GM18498 (cell line): ENCODE results near the gene CHIT1.
"Not testable (repeated sequence)": the region's sequence is repeated elsewhere in the genome, so short reads cannot be mapped to it uniquely, and the experiment has no call there.

ENCODE experiments used
- ATAC-seq: cut with Tn5 transposase; IDR thresholded peaks from one replicate; pipeline ENCODE4 v1.9.1; 2021; ENCODE audit warnings: mild to moderate bottlenecking, moderate library complexity; ENCODE audit not compliant: unreplicated experiment

The CHIT1 gene

GRCh38 chr1:203266140-203266539 lies 36.7 kb upstream of the CHIT1 start:
- ATAC-seq, result not testable (repeated sequence)

- ATAC-seq, result no peak
These were observed 36.1 kb upstream of the CHIT1 start for GRCh38 chr1:203265541-203265940.

GRCh38 chr1:203264052-203264501 lies 34.6 kb upstream of the CHIT1 start:
- no peak for ATAC-seq

GRCh38 chr1:203263496-203263895 lies 34.0 kb upstream of the CHIT1 start:
- ATAC-seq, result no peak

GRCh38 chr1:203256636-203257035 lies 27.2 kb upstream of the CHIT1 start:
- ATAC-seq, result not testable (repeated sequence)

- not testable (repeated sequence) for ATAC-seq
These were observed 25.3 kb upstream of the CHIT1 start for GRCh38 chr1:203254782-203255181.

- ATAC-seq, result no peak
These were observed 23.2 kb upstream of the CHIT1 start for GRCh38 chr1:203252678-203253077.

GRCh38 chr1:203251466-203251865 lies 22.0 kb upstream of the CHIT1 start:
- no peak for ATAC-seq

GRCh38 chr1:203250911-203251310 lies 21.4 kb upstream of the CHIT1 start:
- no peak for ATAC-seq

GRCh38 chr1:203244776-203245175 lies 15.3 kb upstream of the CHIT1 start:
- no peak for ATAC-seq

- ATAC-seq, result not testable (repeated sequence)
These were observed 12.2 kb upstream of the CHIT1 start for GRCh38 chr1:203241708-203242107.

GRCh38 chr1:203239526-203240305 lies 10.2 kb upstream of the CHIT1 start:
- no peak for ATAC-seq

- ATAC-seq, result no peak
These were observed 9.6 kb upstream of the CHIT1 start for GRCh38 chr1:203239081-203239480.

GRCh38 chr1:203238535-203238934 lies 9.1 kb upstream of the CHIT1 start:
- ATAC-seq, result no peak

GRCh38 chr1:203234901-203235300 lies 5.4 kb upstream of the CHIT1 start:
- not testable (repeated sequence) for ATAC-seq

- no peak for ATAC-seq
These were observed 803 bp downstream of the CHIT1 start for GRCh38 chr1:203228670-203229069.

GRCh38 chr1:203227371-203228083 lies 1.9 kb downstream of the CHIT1 start:
- no peak for ATAC-seq

GRCh38 chr1:203225071-203225470 lies 4.4 kb downstream of the CHIT1 start:
- no peak for ATAC-seq

GRCh38 chr1:203223012-203223775 lies 6.3 kb downstream of the CHIT1 start:
- no peak for ATAC-seq

- no peak for ATAC-seq
These were observed 9.5 kb downstream of the CHIT1 start for GRCh38 chr1:203219934-203220333.

GRCh38 chr1:203219171-203219570 lies 10.3 kb downstream of the CHIT1 start:
- no peak for ATAC-seq
